Fibroblast of lung (primary cell): ENCODE data around the gene IPP. TPM values are rescaled to one million over a fixed set of nuclear protein-coding genes. Genes with fewer than 3 reads are reported as not detected.

Source experiments
- DNase-seq, 2 donors: peaks; one replicate each; pipeline versions ENCODE4 v3.0.0 to v3.0.0-alpha.2; 2010; ENCODE audit warnings: low read depth in 2 of 2
- H2AFZ ChIP-seq: 2 replicates; pipeline ENCODE4 v1.5.1; 2012; ENCODE audit warnings: low read length, control low read depth, inconsistent platforms
- H3K27ac ChIP-seq: 2 replicates; pipeline ENCODE4 v1.5.1; 2011; ENCODE audit warnings: low read length, control low read depth; ENCODE audit not compliant: insufficient read depth
- H3K27me3 ChIP-seq: 2 replicates; pipeline ENCODE4 v1.5.1; 2011; ENCODE audit warnings: mild to moderate bottlenecking, low read length; ENCODE audit not compliant: control insufficient read depth, insufficient read depth
- H3K36me3 ChIP-seq: 2 replicates; pipeline ENCODE4 v1.5.1; 2011; ENCODE audit warnings: low read length; ENCODE audit not compliant: control insufficient read depth, insufficient read depth
- H3K4me1 ChIP-seq: 2 replicates; pipeline ENCODE4 v1.5.1; 2011; ENCODE audit warnings: low read length; ENCODE audit not compliant: control insufficient read depth, insufficient read depth; ENCODE audit errors: extremely low read depth
- H3K4me2 ChIP-seq: 2 replicates; pipeline ENCODE4 v1.5.1; 2011; ENCODE audit warnings: low read length, control low read depth; ENCODE audit not compliant: insufficient read depth; ENCODE audit errors: extremely low read depth
- H3K4me3 ChIP-seq, 4 experiments: fragments of 200-600 bp in 1 of 4; sonication (generic) in 1 of 4; replicated peaks in 1 of 4; 2 replicates each; pipeline ENCODE4 v1.5.1; 2011 to 2016; ENCODE audit warnings: low read length in 4 of 4, low read depth in 3 of 4, mild to moderate bottlenecking in 3 of 4, control low read depth in 2 of 4, inconsistent platforms in 1 of 4, mixed read lengths in 1 of 4; ENCODE audit not compliant: insufficient read depth in 1 of 4; ENCODE audit errors: control extremely low read depth in 1 of 4
- H3K79me2 ChIP-seq: 2 replicates; pipeline ENCODE4 v1.5.1; 2012; ENCODE audit warnings: mild to moderate bottlenecking, low read length, inconsistent platforms; ENCODE audit not compliant: control insufficient read depth, insufficient read depth
- H3K9ac ChIP-seq: 2 replicates; pipeline ENCODE4 v1.5.1; 2011; ENCODE audit warnings: mild to moderate bottlenecking, low read length, control low read depth; ENCODE audit not compliant: insufficient read depth
- H3K9me3 ChIP-seq: 2 replicates; pipeline ENCODE4 v1.5.1; 2012; ENCODE audit warnings: low read depth, low read length; ENCODE audit not compliant: control insufficient read depth, insufficient read depth
- H4K20me1 ChIP-seq: 2 replicates; pipeline ENCODE4 v1.5.1; 2011; ENCODE audit warnings: low read length; ENCODE audit not compliant: control insufficient read depth, insufficient read depth; ENCODE audit errors: extremely low read depth
- EZH2 ChIP-seq: IDR thresholded peaks from 2 replicates; pipeline ENCODE4 v1.5.1; 2012; ENCODE audit warnings: low read length, control low read depth, mild to moderate bottlenecking; ENCODE audit errors: missing control alignments
- polyA plus RNA-seq, 2 donors: library from polyadenylated mRNA; depleted of rRNA in 1 of 2; stranded (reverse) in 1 of 2; unstranded in 1 of 2; fragments of >200 nt; gene quantifications; 2 replicates each; pipeline ENCODE4 v1.2.1, GENCODE V29; 2011 to 2012; ENCODE audit warnings: missing spikeins in 1 of 2
- total RNA-seq: library from RNA; depleted of rRNA; stranded (reverse); fragments of >200 nt; gene quantifications from 2 replicates; pipeline ENCODE4 v1.2.1, GENCODE V29; 2014
- TF ChIP-seq, protein P1 (sequence below), 2 donors: IDR thresholded peaks in 1 of 2; conservative IDR thresholded peaks in 1 of 2; 1 replicate in 1 of 2; 2 replicates in 1 of 2; pipeline ENCODE4 v1.5.1; 2011 to 2012; ENCODE audit warnings: low read length in 2 of 2, control low read depth in 1 of 2, inconsistent platforms in 1 of 2, low read depth in 1 of 2, mild to moderate bottlenecking in 1 of 2

The IPP gene
- total and polyA plus RNA-seq, 2 donors (not counting 1 experiment from before 2014, with no cell fraction given), result 11.0 to 15.2 TPM

GRCh38 chr1:45669379-45669778 is 81.1 kb downstream of the IPP start:
- H3K9me3 ChIP-seq, result no peaks in the 10 kb centered on the region
- H3K27ac ChIP-seq, result peak overlapping the region; percentile 22
- H3K4me1 ChIP-seq, result peaks cover 12% of the 10 kb centered on the region
- H2AFZ ChIP-seq, result no peak overlapping the region
- no peak for TF ChIP-seq EZH2
- peak in 1 of 2 donors; percentile 28 for DNase-seq
- H3K79me2 ChIP-seq, result peaks cover 90% of the 10 kb centered on the region
- H3K4me3 ChIP-seq, result no peak overlapping the region
- H4K20me1 ChIP-seq, result no peaks in the 10 kb centered on the region
- no peak overlapping the region for H3K9ac ChIP-seq
- H3K36me3 ChIP-seq, result peaks cover under 1% of the 10 kb centered on the region
- no peak overlapping the region for H3K4me2 ChIP-seq
- no peaks in the 10 kb centered on the region for H3K27me3 ChIP-seq

GRCh38 chr1:45668526-45668925 is 81.9 kb downstream of the IPP start:
- Histone ChIP-seq H3K27ac (no peak overlapping the region), H4K20me1 (no peaks in the 10 kb centered on the region), H3K4me3 (no peak overlapping the region), H3K36me3 (no peaks in the 10 kb centered on the region), H3K79me2 (peaks cover 84% of the 10 kb centered on the region), H2AFZ (no peak overlapping the region), H3K9ac (no peak overlapping the region), H3K9me3 (no peaks in the 10 kb centered on the region), H3K4me1 (peaks cover 12% of the 10 kb centered on the region), H3K4me2 (no peak overlapping the region), H3K27me3 (no peaks in the 10 kb centered on the region)
- TF ChIP-seq, protein P1, sequence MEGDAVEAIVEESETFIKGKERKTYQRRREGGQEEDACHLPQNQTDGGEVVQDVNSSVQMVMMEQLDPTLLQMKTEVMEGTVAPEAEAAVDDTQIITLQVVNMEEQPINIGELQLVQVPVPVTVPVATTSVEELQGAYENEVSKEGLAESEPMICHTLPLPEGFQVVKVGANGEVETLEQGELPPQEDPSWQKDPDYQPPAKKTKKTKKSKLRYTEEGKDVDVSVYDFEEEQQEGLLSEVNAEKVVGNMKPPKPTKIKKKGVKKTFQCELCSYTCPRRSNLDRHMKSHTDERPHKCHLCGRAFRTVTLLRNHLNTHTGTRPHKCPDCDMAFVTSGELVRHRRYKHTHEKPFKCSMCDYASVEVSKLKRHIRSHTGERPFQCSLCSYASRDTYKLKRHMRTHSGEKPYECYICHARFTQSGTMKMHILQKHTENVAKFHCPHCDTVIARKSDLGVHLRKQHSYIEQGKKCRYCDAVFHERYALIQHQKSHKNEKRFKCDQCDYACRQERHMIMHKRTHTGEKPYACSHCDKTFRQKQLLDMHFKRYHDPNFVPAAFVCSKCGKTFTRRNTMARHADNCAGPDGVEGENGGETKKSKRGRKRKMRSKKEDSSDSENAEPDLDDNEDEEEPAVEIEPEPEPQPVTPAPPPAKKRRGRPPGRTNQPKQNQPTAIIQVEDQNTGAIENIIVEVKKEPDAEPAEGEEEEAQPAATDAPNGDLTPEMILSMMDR (conservative IDR thresholded peaks at IDR 0.05 in 1 of 2, IDR thresholded peaks at IDR 0.05 in 1 of 2; ENCODE audit: low read depth in 1 of 2, low read length in 2 of 2), result no peak
- no peak for TF ChIP-seq EZH2
- no peak for DNase-seq

- peaks cover 82% of the 10 kb centered on the region for H3K79me2 ChIP-seq
- no peaks in the 10 kb centered on the region for H3K27me3 ChIP-seq
- DNase-seq, result no peak
- H3K4me1 ChIP-seq, result peaks cover 12% of the 10 kb centered on the region
- TF ChIP-seq EZH2, result no peak
- TF ChIP-seq, protein P1 (conservative IDR thresholded peaks at IDR 0.05 in 1 of 2, IDR thresholded peaks at IDR 0.05 in 1 of 2; ENCODE audit: low read depth in 1 of 2, low read length in 2 of 2), result no peak
- H3K4me3 ChIP-seq, result no peak overlapping the region
- H3K4me2 ChIP-seq, result no peak overlapping the region
- no peak overlapping the region for H3K27ac ChIP-seq
- no peaks in the 10 kb centered on the region for H4K20me1 ChIP-seq
- H2AFZ ChIP-seq, result no peak overlapping the region
- no peaks in the 10 kb centered on the region for H3K9me3 ChIP-seq
- no peaks in the 10 kb centered on the region for H3K36me3 ChIP-seq
- H3K9ac ChIP-seq, result no peak overlapping the region
These were observed 82.9 kb downstream of the IPP start for GRCh38 chr1:45667321-45668111.
